ENCODE results near the gene ARHGAP22. TPM values are rescaled to one million over a fixed set of nuclear protein-coding genes. Genes with fewer than 3 reads are reported as not detected.
A peak's percentile ranks its signal among the peaks of the same experiment; 100 is the strongest.

The ARHGAP22 gene
- total RNA-seq, 2 experiments from 2014 or later: not detected

DNA sequence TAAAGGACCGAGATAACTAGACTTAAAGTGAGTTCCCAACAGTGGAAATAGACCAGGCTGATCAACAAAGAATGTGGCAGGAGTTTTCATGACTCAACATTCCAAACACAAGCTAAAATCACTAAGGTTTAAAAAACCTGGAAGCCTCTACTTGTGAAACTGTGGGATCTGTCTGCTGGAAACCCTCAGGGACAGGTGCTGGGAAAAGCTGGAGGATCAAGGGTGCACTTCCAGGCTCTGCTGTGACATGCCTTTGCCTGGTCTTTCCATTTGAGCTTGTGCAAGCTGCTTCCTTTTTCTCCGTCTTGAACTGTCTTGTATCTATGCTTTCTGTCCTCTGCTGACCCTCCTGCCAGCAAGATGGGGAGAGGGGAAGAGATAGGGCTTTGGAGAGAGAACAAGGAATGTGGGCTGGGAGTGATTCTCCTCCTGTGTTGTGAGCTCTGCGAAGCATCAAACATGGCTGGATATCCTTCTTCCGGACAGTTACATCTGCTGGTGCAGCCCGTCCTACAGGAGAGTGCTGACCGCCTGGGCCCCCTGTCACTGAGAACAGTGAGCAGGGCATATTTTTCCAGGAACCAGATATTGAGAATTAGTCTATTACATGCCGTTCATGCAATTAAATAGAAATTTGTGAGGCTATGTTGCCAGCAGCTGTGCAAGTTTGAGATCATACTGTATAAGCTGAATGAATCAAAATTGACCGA lies 25.5 kb downstream of the ARHGAP22 start:
- no peak for ATAC-seq
- CTCF ChIA-PET: no interaction called here

DNA sequence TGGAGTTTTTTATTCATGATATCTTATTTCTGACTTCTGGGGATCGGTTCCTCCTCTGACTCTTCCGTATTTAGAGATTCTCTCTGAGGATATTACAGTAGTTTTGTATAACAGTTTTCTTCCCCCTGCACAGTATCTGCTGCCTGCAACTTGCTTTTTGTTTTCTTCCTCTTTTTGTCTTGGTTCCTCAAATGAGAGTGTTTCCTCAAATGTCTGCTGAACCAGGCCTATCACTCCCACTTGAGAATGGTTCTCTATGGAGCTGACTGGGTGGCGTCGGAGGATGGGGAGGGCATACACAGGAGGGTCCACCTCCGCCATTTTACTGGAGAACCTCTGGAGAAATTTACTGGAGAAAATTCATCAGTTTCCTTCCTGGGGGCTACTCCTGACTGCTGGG lies 27.7 kb downstream of the ARHGAP22 start:
- Mint-ChIP-seq H3K9me3 (ENCODE audit: low read depth) (no peaks in the 10 kb centered on the region), H3K4me1 (no peaks in the 10 kb centered on the region), H3K36me3 (no peaks in the 10 kb centered on the region), H3K4me3 (no peak overlapping the region), H3K27ac (no peak overlapping the region), H3K27me3 (peaks cover 48% of the 10 kb centered on the region)
- CTCF ChIA-PET: no interaction called here
- DNase-seq (no peak), ATAC-seq (no peak)

More for the DNA sequence above, 25.5 kb downstream of the ARHGAP22 start:
- Mint-ChIP-seq H3K9me3 (ENCODE audit: low read depth) (no peaks in the 10 kb centered on the region), H3K4me3 (no peak overlapping the region), H3K36me3 (no peaks in the 10 kb centered on the region), H3K27me3 (peaks cover 38% of the 10 kb centered on the region), H3K27ac (no peak overlapping the region), H3K4me1 (no peaks in the 10 kb centered on the region)
- no peak for DNase-seq

DNA sequence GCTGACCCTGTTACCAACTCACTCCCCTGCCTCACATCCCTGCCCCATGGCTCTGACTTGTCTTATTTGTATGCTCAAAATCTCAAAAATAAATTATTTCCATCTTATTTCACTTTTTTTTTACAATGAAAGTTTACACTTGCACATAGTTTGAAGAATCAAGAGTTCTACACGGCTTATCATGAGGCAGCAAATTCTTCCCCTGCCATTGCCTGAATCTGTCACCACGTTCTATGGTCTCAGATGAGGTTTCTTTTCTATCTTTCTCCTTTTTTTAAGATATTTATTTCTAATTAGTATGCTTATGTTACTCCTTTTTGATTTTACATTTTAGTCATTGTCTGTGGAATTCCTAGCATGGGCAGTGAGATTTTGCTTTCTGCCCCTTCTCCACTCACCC lies 28.4 kb downstream of the ARHGAP22 start:
- CTCF ChIA-PET: no interaction called here
- DNase-seq: no peak
- H3K27me3 Mint-ChIP-seq: peaks cover 45% of the 10 kb centered on the region
- H3K9me3 Mint-ChIP-seq (ENCODE audit: low read depth): no peaks in the 10 kb centered on the region
- no peak for ATAC-seq
- H3K4me1 Mint-ChIP-seq: no peaks in the 10 kb centered on the region
- no peak overlapping the region for H3K27ac Mint-ChIP-seq
- no peak overlapping the region for H3K4me3 Mint-ChIP-seq
- H3K36me3 Mint-ChIP-seq: no peaks in the 10 kb centered on the region

DNA sequence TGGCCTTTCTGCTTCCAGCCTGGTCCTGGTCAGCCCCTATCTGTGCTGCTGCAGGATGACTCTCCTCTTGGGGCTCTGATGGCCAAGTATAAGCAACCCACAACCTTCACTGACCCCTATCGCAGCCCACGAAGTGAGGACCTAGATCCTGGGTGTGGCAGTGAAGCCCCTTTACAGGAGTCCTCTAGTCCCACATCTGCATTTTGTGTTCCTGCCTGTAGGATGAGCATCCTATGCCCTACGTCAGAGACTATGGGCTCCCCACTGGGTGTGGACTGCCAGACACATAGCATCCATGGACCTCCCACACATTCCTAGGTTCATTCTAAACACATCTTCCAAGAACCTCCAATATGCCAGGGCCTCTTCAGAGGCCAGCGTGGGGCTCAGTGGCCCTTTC lies 29.0 kb downstream of the ARHGAP22 start:
- Mint-ChIP-seq H3K4me1 (no peaks in the 10 kb centered on the region), H3K4me3 (no peak overlapping the region), H3K9me3 (ENCODE audit: low read depth) (no peaks in the 10 kb centered on the region), H3K27ac (no peak overlapping the region), H3K36me3 (no peaks in the 10 kb centered on the region), H3K27me3 (peaks cover 45% of the 10 kb centered on the region)
- DNase-seq (no peak), ATAC-seq (no peak)
- CTCF ChIA-PET: no interaction called here

DNA sequence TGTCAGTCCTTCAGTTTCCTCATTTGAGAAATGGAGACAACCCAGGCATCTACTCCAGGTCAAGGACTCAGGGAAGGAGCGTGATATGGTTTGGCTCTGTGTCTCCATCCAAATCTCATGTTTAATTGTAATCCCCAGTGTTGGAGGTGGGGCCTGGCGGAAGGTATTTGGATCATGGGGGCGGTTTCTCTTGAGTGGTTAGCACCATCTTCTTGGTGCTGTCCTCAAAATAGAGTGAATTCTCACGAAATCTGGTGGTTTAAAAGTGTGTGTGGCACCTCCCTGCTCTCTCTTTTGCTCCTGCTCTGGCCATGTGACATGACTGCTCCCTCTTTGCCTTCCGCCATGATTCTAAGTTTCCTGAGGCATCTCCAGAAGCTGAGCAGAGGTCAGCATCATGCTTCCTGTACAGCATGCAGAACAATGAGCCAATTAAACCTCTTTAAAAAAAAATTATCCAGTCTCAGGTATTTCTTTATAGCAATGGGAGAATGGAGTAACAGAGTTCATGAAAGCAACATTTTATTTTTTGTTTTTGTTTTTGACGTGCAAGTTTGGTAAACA lies 30.0 kb downstream of the ARHGAP22 start:
- ATAC-seq: no peak
- CTCF ChIA-PET: no interaction called here
- Mint-ChIP-seq H3K9me3 (ENCODE audit: low read depth) (no peaks in the 10 kb centered on the region), H3K36me3 (no peaks in the 10 kb centered on the region), H3K4me3 (no peak overlapping the region), H3K27me3 (peaks cover 45% of the 10 kb centered on the region), H3K4me1 (no peaks in the 10 kb centered on the region), H3K27ac (no peak overlapping the region)
- no peak for DNase-seq

DNA sequence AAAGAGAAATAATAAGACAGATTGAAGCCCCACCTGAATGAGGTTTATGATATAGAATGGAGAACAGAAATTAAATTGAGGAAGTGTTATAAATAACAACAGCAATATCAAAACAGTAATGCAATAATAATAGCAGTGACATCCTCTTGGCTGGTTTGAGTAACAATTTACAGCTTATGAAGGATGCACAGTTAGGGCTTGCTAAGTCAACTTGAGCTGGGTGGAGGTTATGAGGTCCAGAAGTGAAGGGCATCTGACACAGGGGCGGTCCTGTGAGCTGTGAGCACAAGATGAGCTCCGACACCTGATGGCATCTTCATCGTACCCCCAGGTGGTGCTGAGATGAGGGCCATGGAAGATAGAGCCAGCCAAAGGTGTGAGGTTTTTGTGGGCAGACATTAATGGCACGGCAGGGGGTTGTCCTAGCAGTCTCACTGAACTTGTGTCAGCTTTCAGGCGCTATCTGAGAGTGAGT lies 30.5 kb downstream of the ARHGAP22 start:
- CTCF ChIA-PET: no interaction called here

DNA sequence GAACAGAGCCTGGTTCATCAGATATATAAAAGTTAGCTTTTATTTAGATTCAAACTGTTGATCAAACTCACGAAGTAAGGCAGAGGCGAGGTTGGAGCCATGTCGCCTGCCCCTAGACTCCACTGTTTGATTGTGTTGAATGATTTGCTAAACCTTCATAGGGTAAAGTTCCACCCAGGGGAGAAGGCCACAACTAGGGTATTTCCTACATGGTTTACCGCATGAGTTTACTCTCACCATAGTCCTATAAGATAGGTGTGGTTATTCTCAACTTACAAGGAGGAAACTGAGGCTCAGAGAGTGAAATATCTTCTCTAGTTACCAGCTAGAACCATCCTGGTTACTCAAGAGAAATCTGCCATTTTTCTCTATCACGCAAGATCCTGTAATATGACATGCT lies 31.8 kb downstream of the ARHGAP22 start:
- no peak for ATAC-seq
- Mint-ChIP-seq H3K27me3 (peaks cover 34% of the 10 kb centered on the region), H3K36me3 (no peaks in the 10 kb centered on the region), H3K27ac (no peak overlapping the region), H3K4me3 (no peak overlapping the region), H3K4me1 (no peaks in the 10 kb centered on the region), H3K9me3 (ENCODE audit: low read depth) (no peaks in the 10 kb centered on the region)
- DNase-seq: no peak
- CTCF ChIA-PET: no interaction called here

More for the DNA sequence above, 30.5 kb downstream of the ARHGAP22 start:
- H3K27me3 Mint-ChIP-seq: peaks cover 43% of the 10 kb centered on the region
- no peak for DNase-seq
- H3K27ac Mint-ChIP-seq: no peak overlapping the region
- H3K4me1 Mint-ChIP-seq: no peaks in the 10 kb centered on the region
- no peak overlapping the region for H3K4me3 Mint-ChIP-seq
- no peaks in the 10 kb centered on the region for H3K9me3 Mint-ChIP-seq (ENCODE audit: low read depth)
- no peak for ATAC-seq
- H3K36me3 Mint-ChIP-seq: no peaks in the 10 kb centered on the region

DNA sequence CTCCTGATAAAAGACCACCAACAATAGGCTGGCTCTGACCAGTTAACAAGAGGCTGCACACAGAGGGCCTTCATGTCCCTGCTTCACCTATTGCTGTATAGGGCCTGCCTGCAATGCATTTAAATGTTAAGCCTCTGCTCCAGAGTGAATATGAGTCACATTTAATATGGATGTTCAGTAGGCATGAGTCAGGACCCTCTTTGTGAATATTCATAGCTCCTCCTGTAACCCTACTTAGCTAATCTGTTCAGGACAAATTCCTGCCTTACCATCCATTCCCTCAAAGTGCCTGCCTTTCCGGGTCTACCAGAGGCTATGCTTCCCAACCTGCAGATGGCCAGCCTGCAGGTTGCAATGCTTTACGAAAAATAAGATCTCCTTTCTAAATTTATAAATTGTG lies 32.5 kb downstream of the ARHGAP22 start:
- H3K27ac Mint-ChIP-seq: no peak overlapping the region
- peaks cover 33% of the 10 kb centered on the region for H3K27me3 Mint-ChIP-seq
- H3K9me3 Mint-ChIP-seq (ENCODE audit: low read depth): no peaks in the 10 kb centered on the region
- ATAC-seq: no peak
- CTCF ChIA-PET: no interaction called here
- H3K36me3 Mint-ChIP-seq: no peaks in the 10 kb centered on the region
- H3K4me1 Mint-ChIP-seq: no peaks in the 10 kb centered on the region
- no peak for DNase-seq
- H3K4me3 Mint-ChIP-seq: no peak overlapping the region

DNA sequence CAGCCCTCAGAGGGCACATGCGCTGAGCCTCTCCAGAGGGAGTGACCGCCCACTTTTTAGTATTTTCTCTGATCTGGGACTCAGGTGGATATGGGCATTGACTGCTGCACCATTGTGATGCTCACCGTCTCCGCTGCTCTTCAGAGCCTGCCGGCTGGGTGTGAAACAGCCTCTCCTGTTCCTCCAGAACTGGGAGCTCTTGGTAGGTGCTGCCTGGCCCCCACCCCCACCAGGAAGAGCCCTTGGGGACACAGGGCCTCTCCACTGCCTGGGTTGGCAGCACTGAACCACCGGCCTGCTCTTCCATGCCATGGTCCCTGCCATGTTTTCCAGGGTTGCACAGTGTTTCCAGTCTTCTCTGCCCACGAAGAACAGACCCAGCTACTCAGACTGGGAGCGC lies 36.3 kb downstream of the ARHGAP22 start:
- H3K9me3 Mint-ChIP-seq (ENCODE audit: low read depth): no peaks in the 10 kb centered on the region
- ATAC-seq: no peak
- no peak for DNase-seq
- H3K4me3 Mint-ChIP-seq: no peak overlapping the region
- CTCF ChIA-PET: no interaction called here
- no peaks in the 10 kb centered on the region for H3K4me1 Mint-ChIP-seq
- no peak overlapping the region for H3K27ac Mint-ChIP-seq
- no peaks in the 10 kb centered on the region for H3K36me3 Mint-ChIP-seq
- peaks cover 18% of the 10 kb centered on the region for H3K27me3 Mint-ChIP-seq

DNA sequence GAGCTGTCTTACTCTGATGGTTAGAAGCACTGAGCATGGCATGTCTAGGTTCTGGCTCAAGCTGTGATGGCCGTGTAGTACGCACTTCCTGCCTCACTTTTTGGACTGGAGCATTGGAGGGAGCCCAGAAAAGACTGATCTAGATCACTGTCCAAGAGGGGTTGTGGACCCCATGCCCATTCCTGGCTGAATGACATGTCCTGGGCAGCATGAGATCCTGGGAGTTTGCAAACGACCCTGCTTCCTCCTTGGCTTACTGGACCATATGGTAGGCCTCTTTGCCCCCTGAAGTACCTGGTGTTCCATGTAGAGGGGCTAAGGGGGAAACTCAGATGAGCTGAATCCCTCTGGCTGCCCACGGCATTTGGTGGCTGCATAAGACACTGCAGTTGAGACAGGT lies 36.7 kb downstream of the ARHGAP22 start:
- CTCF ChIA-PET: interaction anchor here (1.9 kb wide), 1 partner anchor 88 kb away, joined by 6 read pairs; no protein-coding TSS in a partner anchor
- no peak overlapping the region for H3K27ac Mint-ChIP-seq
- H3K9me3 Mint-ChIP-seq (ENCODE audit: low read depth): no peaks in the 10 kb centered on the region
- H3K4me3 Mint-ChIP-seq: no peak overlapping the region
- no peaks in the 10 kb centered on the region for H3K4me1 Mint-ChIP-seq
- no peaks in the 10 kb centered on the region for H3K36me3 Mint-ChIP-seq
- no peak for DNase-seq
- peaks cover 15% of the 10 kb centered on the region for H3K27me3 Mint-ChIP-seq
- ATAC-seq: no peak

DNA sequence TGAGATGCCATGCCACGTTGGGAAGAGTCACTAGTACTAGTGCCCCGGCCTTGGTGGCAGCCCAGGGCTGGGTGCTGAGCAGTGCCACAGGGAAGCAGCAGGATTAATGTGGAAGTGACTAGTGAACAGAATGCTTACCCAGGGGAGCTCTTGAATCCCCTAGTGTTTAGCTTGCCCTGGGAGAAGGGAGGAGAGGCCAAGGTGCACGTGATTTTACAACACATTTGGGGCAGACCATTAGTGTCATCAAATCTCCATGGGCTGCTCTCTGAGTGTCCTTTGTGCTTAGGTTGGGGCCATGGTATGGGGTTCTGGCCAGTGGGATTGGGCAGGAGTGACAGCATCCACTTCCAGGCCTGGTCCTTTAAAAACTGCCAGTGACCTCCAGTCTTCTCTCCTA lies 37.5 kb downstream of the ARHGAP22 start:
- ATAC-seq (no peak), DNase-seq (no peak)
- CTCF ChIA-PET: interaction anchor here (1.9 kb wide), 1 partner anchor 89 kb away, joined by 6 read pairs; no protein-coding TSS in a partner anchor
- Mint-ChIP-seq H3K27me3 (peaks cover 11% of the 10 kb centered on the region), H3K36me3 (no peaks in the 10 kb centered on the region), H3K9me3 (ENCODE audit: low read depth) (no peaks in the 10 kb centered on the region), H3K27ac (no peak overlapping the region), H3K4me1 (no peaks in the 10 kb centered on the region), H3K4me3 (no peak overlapping the region)

DNA sequence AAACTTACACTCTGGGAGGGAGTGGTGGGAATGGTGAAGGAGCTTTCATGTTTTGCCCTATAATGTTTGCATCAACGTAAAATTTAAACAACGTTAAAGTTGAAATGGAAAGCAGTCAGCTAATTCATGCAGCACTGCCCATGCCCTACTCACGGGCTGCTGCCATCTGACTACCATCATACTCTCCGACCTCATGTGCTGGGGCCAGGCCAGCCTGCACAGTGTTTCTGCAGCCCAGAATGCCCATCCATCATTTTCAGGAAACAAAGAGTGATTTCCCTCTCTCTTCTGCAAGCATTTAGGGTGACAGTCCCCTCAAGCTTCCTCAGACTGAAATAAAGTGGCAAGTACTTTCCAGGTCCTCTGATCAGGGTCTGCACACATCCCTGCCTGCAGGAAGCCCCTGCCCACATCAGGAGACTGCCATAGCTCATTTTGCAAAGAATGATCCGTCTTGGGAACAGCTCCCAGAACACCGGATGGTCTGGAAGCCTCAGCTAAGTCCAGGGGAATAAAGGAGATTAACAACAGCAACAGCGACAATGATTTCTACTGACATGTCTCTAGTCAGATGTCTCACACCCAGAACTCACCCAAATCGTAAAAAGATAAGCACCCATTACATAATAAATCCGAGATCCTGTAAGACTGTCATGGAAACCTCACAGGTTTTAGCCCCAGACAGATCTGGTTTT lies 40.3 kb downstream of the ARHGAP22 start:
- no peak for ATAC-seq
- CTCF ChIA-PET: no interaction called here
- no peaks in the 10 kb centered on the region for H3K36me3 Mint-ChIP-seq
- H3K27ac Mint-ChIP-seq: no peak overlapping the region
- no peaks in the 10 kb centered on the region for H3K9me3 Mint-ChIP-seq (ENCODE audit: low read depth)
- no peak overlapping the region for H3K4me3 Mint-ChIP-seq
- H3K27me3 Mint-ChIP-seq: peaks cover 9% of the 10 kb centered on the region
- no peaks in the 10 kb centered on the region for H3K4me1 Mint-ChIP-seq
- DNase-seq: no peak

DNA sequence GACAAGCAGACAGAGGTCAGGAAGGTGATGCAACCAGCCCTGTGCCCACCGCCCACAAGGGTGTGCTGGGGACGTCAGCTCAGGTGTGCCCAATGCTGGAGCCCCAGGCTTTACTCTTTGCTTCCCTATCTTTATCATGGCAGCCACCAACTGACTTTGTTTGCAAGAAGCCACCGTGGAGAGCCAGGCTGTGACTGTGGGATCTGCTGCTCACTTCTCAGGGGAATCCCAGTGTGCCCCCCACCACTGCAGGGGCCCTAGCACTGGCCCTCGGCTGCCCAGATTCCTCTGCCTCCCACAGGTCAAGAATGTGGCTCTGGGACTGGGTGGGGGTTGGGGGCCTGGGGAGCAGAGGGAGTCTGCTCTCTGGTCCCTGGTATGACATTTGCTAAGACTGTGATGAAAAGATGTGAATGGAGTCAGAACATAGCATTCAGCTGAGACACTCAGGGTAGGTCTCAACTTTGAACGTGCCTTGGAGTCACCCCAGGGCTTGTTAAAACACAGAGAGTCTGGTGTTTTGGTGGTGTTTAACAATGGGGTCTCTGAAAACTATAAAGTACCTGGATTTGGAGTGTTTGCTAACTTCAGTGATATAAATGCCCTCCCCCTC lies 47.3 kb downstream of the ARHGAP22 start:
- Mint-ChIP-seq H3K4me1 (no peaks in the 10 kb centered on the region), H3K9me3 (ENCODE audit: low read depth) (no peaks in the 10 kb centered on the region), H3K27me3 (peaks cover 5% of the 10 kb centered on the region), H3K27ac (no peak overlapping the region), H3K36me3 (no peaks in the 10 kb centered on the region), H3K4me3 (no peak overlapping the region)
- no peak for ATAC-seq
- CTCF ChIA-PET: interaction anchor here (1.0 to 1.5 kb wide), 2 partner anchors 14 to 99 kb away, joined by 3 to 5 read pairs; no protein-coding TSS in a partner anchor
- DNase-seq: peak; percentile 21
